ENCODE data around the gene GANC.

DNA sequence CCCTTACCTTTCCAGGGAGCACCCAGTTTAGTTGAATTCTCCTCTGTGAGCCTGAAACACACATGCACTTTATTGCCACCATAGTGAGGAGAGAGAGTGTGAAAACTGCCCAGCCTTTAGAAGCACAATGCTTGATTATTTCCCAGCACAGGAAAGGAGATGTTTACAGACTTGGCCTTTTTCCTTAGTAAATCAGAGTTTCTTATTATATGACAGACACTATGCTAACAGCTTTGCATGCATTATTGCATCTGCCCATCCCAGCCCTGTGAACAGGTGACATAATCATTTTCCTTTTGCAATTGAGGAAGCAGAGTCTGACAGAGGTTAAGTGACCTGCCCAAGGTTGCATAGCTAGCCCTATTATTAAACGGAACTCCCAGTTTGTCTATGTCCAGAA lies 122.8 kb downstream of the GANC start:
- TF ChIP-seq, protein P1, sequence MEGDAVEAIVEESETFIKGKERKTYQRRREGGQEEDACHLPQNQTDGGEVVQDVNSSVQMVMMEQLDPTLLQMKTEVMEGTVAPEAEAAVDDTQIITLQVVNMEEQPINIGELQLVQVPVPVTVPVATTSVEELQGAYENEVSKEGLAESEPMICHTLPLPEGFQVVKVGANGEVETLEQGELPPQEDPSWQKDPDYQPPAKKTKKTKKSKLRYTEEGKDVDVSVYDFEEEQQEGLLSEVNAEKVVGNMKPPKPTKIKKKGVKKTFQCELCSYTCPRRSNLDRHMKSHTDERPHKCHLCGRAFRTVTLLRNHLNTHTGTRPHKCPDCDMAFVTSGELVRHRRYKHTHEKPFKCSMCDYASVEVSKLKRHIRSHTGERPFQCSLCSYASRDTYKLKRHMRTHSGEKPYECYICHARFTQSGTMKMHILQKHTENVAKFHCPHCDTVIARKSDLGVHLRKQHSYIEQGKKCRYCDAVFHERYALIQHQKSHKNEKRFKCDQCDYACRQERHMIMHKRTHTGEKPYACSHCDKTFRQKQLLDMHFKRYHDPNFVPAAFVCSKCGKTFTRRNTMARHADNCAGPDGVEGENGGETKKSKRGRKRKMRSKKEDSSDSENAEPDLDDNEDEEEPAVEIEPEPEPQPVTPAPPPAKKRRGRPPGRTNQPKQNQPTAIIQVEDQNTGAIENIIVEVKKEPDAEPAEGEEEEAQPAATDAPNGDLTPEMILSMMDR (IDR thresholded peaks at IDR 0.05), result no peak
- TF ChIP-seq POLR2AphosphoS5 (IDR thresholded peaks at IDR 0.05), result no peak
- TF ChIP-seq POLR2A (IDR thresholded peaks at IDR 0.05), result no peak
- TF ChIP-seq EP300 (IDR thresholded peaks at IDR 0.05), result no peak
